OCI-M2 (cell line): ENCODE data around the gene COQ8B.
"Not testable (repeated sequence)": the region's sequence is repeated elsewhere in the genome, so short reads cannot be mapped to it uniquely, and the experiment has no call there.

Experiments
- DNase-seq: peaks from one replicate; lab custom pipeline; 2025; ENCODE audit not compliant: unreplicated experiment; lab: John Stamatoyannopoulos, UW

Gene COQ8B

GRCh38 chr19:40716482-40717324 lies at the start of gene COQ8B, which contains the start of gene ITPKC:
COQ8B (minus strand) TSS chr19:40716886; CDS start chr19:40714632, 2,254 bp downstream.
ITPKC (plus strand) TSS chr19:40717112; CDS start chr19:40717136, 24 bp downstream.
- DNase-seq: peak; percentile 92

GRCh38 chr19:40766385-40766784 lies 49.7 kb upstream of the COQ8B start:
- DNase-seq: not testable (repeated sequence)

GRCh38 chr19:40763963-40764362 lies 47.3 kb upstream of the COQ8B start:
- DNase-seq: no peak

- DNase-seq: no peak
Measured at GRCh38 chr19:40763526-40763925, 46.8 kb upstream of the COQ8B start.

GRCh38 chr19:40762754-40763470 lies 46.2 kb upstream of the COQ8B start:
- DNase-seq: no peak

GRCh38 chr19:40759352-40759751 lies 42.7 kb upstream of the COQ8B start:
- no peak for DNase-seq

GRCh38 chr19:40758491-40758890 lies 41.8 kb upstream of the COQ8B start:
- no peak for DNase-seq

GRCh38 chr19:40756502-40757110 lies 39.9 kb upstream of the COQ8B start:
- DNase-seq: no peak

- no peak for DNase-seq
Measured at GRCh38 chr19:40755791-40756190, 39.1 kb upstream of the COQ8B start.

- no peak for DNase-seq
Measured at GRCh38 chr19:40755248-40755624, 38.5 kb upstream of the COQ8B start.

- no peak for DNase-seq
Measured at GRCh38 chr19:40754611-40755247, 38.0 kb upstream of the COQ8B start.

GRCh38 chr19:40752257-40752781 lies 35.6 kb upstream of the COQ8B start:
- DNase-seq: no peak

GRCh38 chr19:40750874-40751537 lies 34.3 kb upstream of the COQ8B start, which contains the start of gene SNRPA:
SNRPA (plus strand) TSS chr19:40751203; CDS start chr19:40751409, 206 bp downstream.
- DNase-seq: peak; percentile 97

GRCh38 chr19:40750058-40750873 lies 33.6 kb upstream of the COQ8B start, which contains the start of gene ACTMAP:
ACTMAP (minus strand) TSS chr19:40750477; CDS start chr19:40749803, 674 bp downstream.
- DNase-seq: peak; percentile 97

- DNase-seq: no peak
Measured at GRCh38 chr19:40747536-40747935, 30.9 kb upstream of the COQ8B start.

GRCh38 chr19:40745402-40745780 lies 28.7 kb upstream of the COQ8B start:
- no peak for DNase-seq

GRCh38 chr19:40744554-40745401 lies 28.1 kb upstream of the COQ8B start:
- no peak for DNase-seq

GRCh38 chr19:40743926-40744325 lies 27.2 kb upstream of the COQ8B start:
- DNase-seq: no peak
